OCI-LY3 (cell line): ENCODE measurements around the gene PRMT7.

ENCODE experiments used
- H2AFZ ChIP-seq: fragments of 200-600, 300-600 bp; shearing (Covaris generic); 2 replicates; pipeline ENCODE4 v1.6.0; 2014; ENCODE audit warnings: antibody characterized with exemption, low read depth, low read length
- H3K27ac ChIP-seq: fragments of 200-600, 300-600 bp; sonication (generic); 2 replicates; pipeline ENCODE4 v1.5.1; 2014; ENCODE audit warnings: mild to moderate bottlenecking, low read length, moderate library complexity, mixed read lengths
- H3K27me3 ChIP-seq: fragments of 200-600, 300-600 bp; sonication (generic); 2 replicates; pipeline ENCODE4 v1.6.1; 2014; ENCODE audit warnings: low read depth, low read length, mixed read lengths
- H3K36me3 ChIP-seq: fragments of 200-600, 300-600 bp; sonication (generic); replicated peaks from 2 replicates; pipeline ENCODE3; 2014; ENCODE audit warnings: low read depth, low read length, mixed read lengths
- H3K4me1 ChIP-seq: fragments of 300-600, 200-600 bp; sonication (generic); 2 replicates; pipeline ENCODE4 v1.6.1; 2014; ENCODE audit warnings: low read length, mixed read lengths
- H3K4me2 ChIP-seq: fragments of 200-600, 300-600 bp; sonication (generic); 2 replicates; pipeline ENCODE4 v1.6.1; 2014; ENCODE audit warnings: low read length, mixed read lengths
- H3K4me3 ChIP-seq: fragments of 300-600, 200-600 bp; sonication (generic); 2 replicates; pipeline ENCODE4 v1.5.1; 2014; ENCODE audit warnings: antibody characterized with exemption, mild to moderate bottlenecking, low read length, moderate library complexity
- H3K79me2 ChIP-seq: fragments of 300-600, 200-600 bp; shearing (Covaris generic); 2 replicates; pipeline ENCODE4 v1.6.1; 2014; ENCODE audit warnings: mild to moderate bottlenecking, low read length, mixed read lengths
- H3K9ac ChIP-seq: fragments of 300-600, 200-600 bp; shearing (Covaris generic); 2 replicates; pipeline ENCODE4 v1.6.0; 2014; ENCODE audit warnings: mild to moderate bottlenecking, low read length, moderate library complexity
- H3K9me3 ChIP-seq: fragments of 200-600, 300-600 bp; shearing (Covaris generic); 2 replicates; pipeline ENCODE4 v1.6.1; 2014; ENCODE audit warnings: low read length, mixed read lengths; ENCODE audit not compliant: insufficient read depth
- H4K20me1 ChIP-seq: fragments of 200-600, 300-600 bp; sonication (generic); 2 replicates; pipeline ENCODE4 v1.6.1; 2016; ENCODE audit warnings: low read length, mixed read lengths; ENCODE audit not compliant: insufficient read depth
- EZH2phosphoT487 ChIP-seq: fragments of 200-600 bp; shearing (Covaris generic); IDR thresholded peaks from 2 replicates; pipeline ENCODE4 v1.6.1; 2018; ENCODE audit warnings: antibody characterized with exemption, mixed run types, low read depth
- TF ChIP-seq, protein P1 (sequence below): fragments of 200-600, 300-600 bp; sonication (generic); IDR thresholded peaks from 2 replicates; pipeline ENCODE4 v1.5.1; 2014; ENCODE audit warnings: antibody characterized with exemption, low read length, low read depth

Gene PRMT7

DNA sequence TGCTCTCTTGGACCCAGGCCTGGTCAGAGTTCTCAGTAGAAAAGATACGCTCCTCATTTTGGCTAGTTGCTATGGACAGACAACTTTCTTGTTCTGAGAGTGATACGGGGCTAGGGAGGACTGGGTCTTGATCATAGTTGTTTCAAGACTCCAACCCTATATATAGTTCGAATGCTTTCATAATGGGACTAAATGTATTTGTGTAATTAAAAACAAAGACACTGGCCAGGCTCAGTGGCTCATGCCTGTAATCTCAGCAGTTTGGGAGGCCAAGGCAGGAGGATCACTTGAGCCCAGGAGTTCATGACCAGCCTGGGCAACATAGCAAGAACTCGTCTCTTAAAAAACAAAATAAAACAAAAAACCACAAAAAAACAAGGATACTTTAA is 28.8 kb upstream of the PRMT7 start:
- Histone ChIP-seq H4K20me1 (peaks cover 18% of the 10 kb centered on the region), H3K4me1 (peaks cover 41% of the 10 kb centered on the region), H3K9ac (no peak overlapping the region), H3K27ac (no peak overlapping the region), H3K4me2 (no peak overlapping the region), H3K4me3 (no peak overlapping the region), H3K36me3 (peaks cover 25% of the 10 kb centered on the region), H3K9me3 (no peaks in the 10 kb centered on the region), H3K27me3 (no peaks in the 10 kb centered on the region), H3K79me2 (peaks cover 25% of the 10 kb centered on the region), H2AFZ (no peak overlapping the region)
- TF ChIP-seq, protein P1, sequence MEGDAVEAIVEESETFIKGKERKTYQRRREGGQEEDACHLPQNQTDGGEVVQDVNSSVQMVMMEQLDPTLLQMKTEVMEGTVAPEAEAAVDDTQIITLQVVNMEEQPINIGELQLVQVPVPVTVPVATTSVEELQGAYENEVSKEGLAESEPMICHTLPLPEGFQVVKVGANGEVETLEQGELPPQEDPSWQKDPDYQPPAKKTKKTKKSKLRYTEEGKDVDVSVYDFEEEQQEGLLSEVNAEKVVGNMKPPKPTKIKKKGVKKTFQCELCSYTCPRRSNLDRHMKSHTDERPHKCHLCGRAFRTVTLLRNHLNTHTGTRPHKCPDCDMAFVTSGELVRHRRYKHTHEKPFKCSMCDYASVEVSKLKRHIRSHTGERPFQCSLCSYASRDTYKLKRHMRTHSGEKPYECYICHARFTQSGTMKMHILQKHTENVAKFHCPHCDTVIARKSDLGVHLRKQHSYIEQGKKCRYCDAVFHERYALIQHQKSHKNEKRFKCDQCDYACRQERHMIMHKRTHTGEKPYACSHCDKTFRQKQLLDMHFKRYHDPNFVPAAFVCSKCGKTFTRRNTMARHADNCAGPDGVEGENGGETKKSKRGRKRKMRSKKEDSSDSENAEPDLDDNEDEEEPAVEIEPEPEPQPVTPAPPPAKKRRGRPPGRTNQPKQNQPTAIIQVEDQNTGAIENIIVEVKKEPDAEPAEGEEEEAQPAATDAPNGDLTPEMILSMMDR = no peak
- no peak for TF ChIP-seq EZH2phosphoT487

DNA sequence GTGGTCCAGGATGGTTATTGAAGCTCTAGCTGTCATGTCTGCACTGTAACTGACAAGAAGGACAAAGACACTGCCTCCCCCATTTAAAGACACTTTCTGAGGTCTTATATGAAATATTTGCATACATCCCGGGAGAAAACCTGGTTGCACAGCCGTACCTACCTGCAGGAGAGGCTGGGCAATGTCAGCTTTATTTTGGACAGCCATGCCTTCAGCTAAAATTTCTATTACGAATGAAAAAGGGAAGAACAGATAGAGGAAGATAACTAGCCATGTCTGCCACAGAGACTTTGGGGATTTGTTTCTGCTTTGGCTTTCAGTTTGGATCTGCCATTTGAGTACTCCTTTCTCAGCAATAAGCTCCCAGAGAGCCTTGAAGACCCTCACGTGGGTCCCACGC is 27.5 kb upstream of the PRMT7 start:
- Histone ChIP-seq H3K9me3 (no peaks in the 10 kb centered on the region), H3K4me1 (peaks cover 41% of the 10 kb centered on the region), H3K4me2 (peak overlapping the region; percentile 96), H3K79me2 (peaks cover 25% of the 10 kb centered on the region), H3K9ac (peak overlapping the region; percentile 47; the same call in 1 of the 2 replicates), H3K27ac (peak overlapping the region; percentile 71), H4K20me1 (peaks cover 18% of the 10 kb centered on the region), H3K4me3 (peak overlapping the region; percentile 64), H2AFZ (no peak overlapping the region), H3K27me3 (no peaks in the 10 kb centered on the region), H3K36me3 (peaks cover 33% of the 10 kb centered on the region)
- TF ChIP-seq, protein P1 = no peak
- TF ChIP-seq EZH2phosphoT487 = no peak

DNA sequence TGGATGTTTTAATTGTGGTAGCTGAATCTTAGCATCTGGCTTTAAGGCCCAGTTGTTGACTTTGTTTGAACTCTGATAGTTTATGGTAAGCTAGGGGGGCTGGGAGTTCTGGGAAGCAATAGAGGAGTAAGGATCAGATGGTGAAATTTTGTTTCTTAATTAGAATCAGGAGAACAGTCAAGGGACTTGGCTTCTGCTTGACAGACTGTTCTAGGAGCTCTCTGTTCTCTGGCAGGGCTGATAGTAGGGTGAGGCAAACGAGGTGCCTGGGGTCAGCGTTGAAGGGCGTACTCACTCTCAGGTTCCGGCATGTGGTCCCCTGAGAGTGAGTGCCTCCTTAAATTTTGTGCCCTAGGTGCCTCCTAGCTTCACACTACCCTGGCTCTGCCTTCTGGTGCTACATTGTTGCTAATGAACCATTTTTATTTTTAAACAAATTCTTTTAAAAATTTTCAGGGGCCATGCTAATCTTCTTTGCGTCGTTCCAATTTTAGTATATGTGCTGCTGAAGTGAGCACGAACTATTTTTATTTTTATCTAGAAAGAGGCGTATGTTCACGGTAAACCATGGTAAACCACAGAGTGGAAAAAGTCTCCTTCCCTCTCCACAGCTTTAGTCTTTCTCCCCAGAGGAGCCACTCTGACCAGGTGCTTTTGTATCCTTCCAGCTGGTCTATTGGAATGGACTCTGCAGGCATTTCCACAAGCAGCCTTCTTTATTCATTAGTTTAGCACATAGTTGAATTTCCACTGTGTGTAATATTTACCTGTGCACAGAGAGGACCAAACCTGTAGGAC is 26.8 kb upstream of the PRMT7 start:
- H3K4me2 ChIP-seq = peak overlapping the region; percentile 96
- peaks cover 33% of the 10 kb centered on the region for H3K36me3 ChIP-seq

DNA sequence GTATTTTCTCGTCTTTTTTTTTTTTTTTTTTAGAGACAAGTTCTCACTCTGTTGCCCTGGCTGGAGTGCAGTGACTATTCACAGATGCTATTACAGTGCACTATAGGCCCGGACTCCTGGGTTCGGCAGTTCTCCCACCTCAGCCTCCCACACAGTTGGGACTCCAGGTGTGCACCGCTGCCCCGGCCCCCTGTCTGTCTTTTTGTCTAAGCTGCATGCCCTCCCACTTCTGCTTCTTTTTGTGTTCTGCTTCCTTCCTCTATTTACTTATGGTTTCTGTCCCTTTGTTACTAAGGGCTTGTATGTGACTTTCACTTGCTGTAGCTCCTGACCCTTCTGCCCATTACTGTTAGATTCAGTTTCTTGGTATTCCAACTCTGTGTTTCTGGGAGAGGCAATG is 26.0 kb upstream of the PRMT7 start:
- Histone ChIP-seq H3K4me2 (peak overlapping the region; percentile 96), H3K27ac (peak overlapping the region; percentile 16; the same call in 1 of the 2 replicates), H3K79me2 (peaks cover 25% of the 10 kb centered on the region)

More for the DNA sequence above, 26.8 kb upstream of the PRMT7 start:
- Histone ChIP-seq H3K9me3 (no peaks in the 10 kb centered on the region), H3K79me2 (peaks cover 25% of the 10 kb centered on the region), H4K20me1 (peaks cover 18% of the 10 kb centered on the region), H3K4me1 (peaks cover 41% of the 10 kb centered on the region), H3K4me3 (peak overlapping the region; percentile 64), H3K27ac (peak overlapping the region; percentile 71), H2AFZ (no peak overlapping the region), H3K9ac (peak overlapping the region; percentile 47; the same call in 1 of the 2 replicates), H3K27me3 (no peaks in the 10 kb centered on the region)
- TF ChIP-seq EZH2phosphoT487 = no peak
- TF ChIP-seq, protein P1 = no peak

More for the DNA sequence above, 26.0 kb upstream of the PRMT7 start:
- Histone ChIP-seq H3K27me3 (no peaks in the 10 kb centered on the region), H3K9me3 (no peaks in the 10 kb centered on the region), H4K20me1 (peaks cover 18% of the 10 kb centered on the region), H3K4me3 (peak overlapping the region; percentile 64; the same call in 1 of the 2 replicates), H2AFZ (no peak overlapping the region), H3K9ac (no peak overlapping the region), H3K36me3 (peaks cover 30% of the 10 kb centered on the region), H3K4me1 (peaks cover 50% of the 10 kb centered on the region)
- TF ChIP-seq, protein P1 = no peak
- no peak for TF ChIP-seq EZH2phosphoT487
